HFF-Myc (cell line): ENCODE measurements around the gene CCL18.
"Not testable (repeated sequence)": the region's sequence is repeated elsewhere in the genome, so short reads cannot be mapped to it uniquely, and the experiment has no call there.

ENCODE experiments used
- DNase-seq: peaks from one replicate; pipeline ENCODE4 v3.0.0-alpha.2; 2011; ENCODE audit warnings: low read depth; ENCODE audit errors: extremely low read depth
- H3K4me3 ChIP-seq: replicated peaks from 2 replicates; pipeline ENCODE4 v1.5.1; 2011; ENCODE audit warnings: low read depth, mild to moderate bottlenecking, control low read depth, low read length
- CTCF ChIP-seq: IDR thresholded peaks from 2 replicates; pipeline ENCODE4 v1.5.1; 2012; ENCODE audit warnings: mild to moderate bottlenecking, low read depth, low read length, control low read depth; ENCODE audit errors: missing control alignments

The CCL18 gene

GRCh38 chr17:36106493-36106835 lies 42.4 kb downstream of the CCL18 start:
- H3K4me3 ChIP-seq: no peak overlapping the region
- TF ChIP-seq CTCF: no peak
- no peak for DNase-seq

- H3K4me3 ChIP-seq: no peak overlapping the region
- no peak for TF ChIP-seq CTCF
- DNase-seq: no peak
These were observed 43.6 kb downstream of the CCL18 start for GRCh38 chr17:36107660-36108059.

GRCh38 chr17:36108265-36108664 lies 44.2 kb downstream of the CCL18 start:
- H3K4me3 ChIP-seq, DNase-seq: not testable (repeated sequence)

GRCh38 chr17:36111068-36111490 lies 47.0 kb downstream of the CCL18 start:
- no peak for TF ChIP-seq CTCF
- DNase-seq: no peak
- no peak overlapping the region for H3K4me3 ChIP-seq

GRCh38 chr17:36112572-36112971 lies 48.5 kb downstream of the CCL18 start:
- no peak for DNase-seq
- H3K4me3 ChIP-seq: no peak overlapping the region
- TF ChIP-seq CTCF: no peak

GRCh38 chr17:36113131-36113530 lies 49.1 kb downstream of the CCL18 start:
- H3K4me3 ChIP-seq, DNase-seq: not testable (repeated sequence)

GRCh38 chr17:36114971-36115648 lies 51.0 kb downstream of the CCL18 start:
- not testable (repeated sequence) for DNase-seq, H3K4me3 ChIP-seq

- H3K4me3 ChIP-seq, DNase-seq: not testable (repeated sequence)
These were observed 51.5 kb downstream of the CCL18 start for GRCh38 chr17:36115649-36115977.

- no peak for DNase-seq
- H3K4me3 ChIP-seq: no peak overlapping the region
- no peak for TF ChIP-seq CTCF
These were observed 53.7 kb downstream of the CCL18 start for GRCh38 chr17:36117505-36118382.
